Breast epithelium (tissue), 3 donors: ENCODE measurements around the gene SLC25A44.
A peak's percentile ranks its signal among the peaks of the same experiment; 100 is the strongest.

ENCODE experiments used
- POLR2A ChIP-seq: fragments of 450-650 bp; IDR thresholded peaks from one replicate; pipeline ENCODE4 v1.6.1; 2016; ENCODE audit warnings: antibody characterized with exemption, mild to moderate bottlenecking, moderate library complexity
- POLR2AphosphoS5 ChIP-seq, 3 donors: sonication (generic); formaldehyde crosslinking; IDR thresholded peaks; one replicate each; pipeline ENCODE4 v1.6.1; 2017; ENCODE audit warnings: antibody characterized with exemption in 3 of 3
- TF ChIP-seq, protein P1 (sequence below), 3 donors: fragments of 450-650 bp; IDR thresholded peaks; one replicate each; pipeline ENCODE4 v1.5.1; 2016 to 2017; ENCODE audit warnings: antibody characterized with exemption in 3 of 3, mild to moderate bottlenecking in 3 of 3, moderate library complexity in 3 of 3

DNA sequence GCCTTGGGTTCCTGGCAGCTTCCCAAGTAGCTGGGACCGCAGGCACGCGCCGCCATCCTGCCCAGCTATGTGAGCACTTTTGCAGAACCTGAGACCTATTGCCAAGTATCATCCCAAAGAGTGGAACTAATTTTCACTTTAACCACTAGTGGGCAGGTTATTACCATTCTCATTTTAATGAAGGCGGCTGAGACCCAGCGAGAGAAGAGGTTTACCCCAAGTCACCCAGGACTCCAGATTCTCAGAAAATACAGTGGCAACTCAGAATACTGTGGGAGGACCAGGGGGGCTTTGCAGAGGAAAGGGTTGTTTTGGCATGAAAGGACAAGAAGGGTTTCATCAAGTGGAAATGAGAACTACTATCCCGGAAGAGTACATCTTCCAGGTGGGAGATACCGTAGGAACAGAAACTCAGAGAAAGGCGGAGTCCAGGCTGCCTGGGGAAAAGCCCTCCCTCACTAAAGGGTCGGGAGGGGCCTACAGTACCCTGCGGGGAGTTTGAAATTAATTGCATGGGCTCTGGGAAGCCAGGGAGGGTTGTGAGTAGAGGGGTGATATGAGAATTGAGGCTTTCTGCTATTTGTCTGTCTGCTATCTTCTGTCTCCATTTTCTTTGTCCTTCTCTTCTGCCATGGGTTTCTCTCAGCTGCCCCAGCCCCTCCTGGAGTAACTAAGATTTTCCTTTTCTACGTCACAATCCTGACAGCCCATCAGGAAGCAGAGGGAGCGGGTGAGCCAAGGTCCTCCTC lies 47.7 kb upstream of the SLC25A44 start:
- TF ChIP-seq POLR2A (no peak), POLR2AphosphoS5 (IDR thresholded peaks at IDR 0.05) (no peak)
- TF ChIP-seq, protein P1, sequence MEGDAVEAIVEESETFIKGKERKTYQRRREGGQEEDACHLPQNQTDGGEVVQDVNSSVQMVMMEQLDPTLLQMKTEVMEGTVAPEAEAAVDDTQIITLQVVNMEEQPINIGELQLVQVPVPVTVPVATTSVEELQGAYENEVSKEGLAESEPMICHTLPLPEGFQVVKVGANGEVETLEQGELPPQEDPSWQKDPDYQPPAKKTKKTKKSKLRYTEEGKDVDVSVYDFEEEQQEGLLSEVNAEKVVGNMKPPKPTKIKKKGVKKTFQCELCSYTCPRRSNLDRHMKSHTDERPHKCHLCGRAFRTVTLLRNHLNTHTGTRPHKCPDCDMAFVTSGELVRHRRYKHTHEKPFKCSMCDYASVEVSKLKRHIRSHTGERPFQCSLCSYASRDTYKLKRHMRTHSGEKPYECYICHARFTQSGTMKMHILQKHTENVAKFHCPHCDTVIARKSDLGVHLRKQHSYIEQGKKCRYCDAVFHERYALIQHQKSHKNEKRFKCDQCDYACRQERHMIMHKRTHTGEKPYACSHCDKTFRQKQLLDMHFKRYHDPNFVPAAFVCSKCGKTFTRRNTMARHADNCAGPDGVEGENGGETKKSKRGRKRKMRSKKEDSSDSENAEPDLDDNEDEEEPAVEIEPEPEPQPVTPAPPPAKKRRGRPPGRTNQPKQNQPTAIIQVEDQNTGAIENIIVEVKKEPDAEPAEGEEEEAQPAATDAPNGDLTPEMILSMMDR (IDR thresholded peaks at IDR 0.05), result peak; percentile 73 to 79 (median 79)
